GM18907 (cell line): Measurements from ENCODE around the gene PDCD1.
"Not testable (repeated sequence)": the region's sequence is repeated elsewhere in the genome, so short reads cannot be mapped to it uniquely, and the experiment has no call there.

Experiments used
- ATAC-seq: cut with Tn5 transposase; IDR thresholded peaks from one replicate; pipeline ENCODE4 v1.9.1; 2021; ENCODE audit warnings: mild to moderate bottlenecking, moderate library complexity; ENCODE audit not compliant: unreplicated experiment

Gene PDCD1

DNA sequence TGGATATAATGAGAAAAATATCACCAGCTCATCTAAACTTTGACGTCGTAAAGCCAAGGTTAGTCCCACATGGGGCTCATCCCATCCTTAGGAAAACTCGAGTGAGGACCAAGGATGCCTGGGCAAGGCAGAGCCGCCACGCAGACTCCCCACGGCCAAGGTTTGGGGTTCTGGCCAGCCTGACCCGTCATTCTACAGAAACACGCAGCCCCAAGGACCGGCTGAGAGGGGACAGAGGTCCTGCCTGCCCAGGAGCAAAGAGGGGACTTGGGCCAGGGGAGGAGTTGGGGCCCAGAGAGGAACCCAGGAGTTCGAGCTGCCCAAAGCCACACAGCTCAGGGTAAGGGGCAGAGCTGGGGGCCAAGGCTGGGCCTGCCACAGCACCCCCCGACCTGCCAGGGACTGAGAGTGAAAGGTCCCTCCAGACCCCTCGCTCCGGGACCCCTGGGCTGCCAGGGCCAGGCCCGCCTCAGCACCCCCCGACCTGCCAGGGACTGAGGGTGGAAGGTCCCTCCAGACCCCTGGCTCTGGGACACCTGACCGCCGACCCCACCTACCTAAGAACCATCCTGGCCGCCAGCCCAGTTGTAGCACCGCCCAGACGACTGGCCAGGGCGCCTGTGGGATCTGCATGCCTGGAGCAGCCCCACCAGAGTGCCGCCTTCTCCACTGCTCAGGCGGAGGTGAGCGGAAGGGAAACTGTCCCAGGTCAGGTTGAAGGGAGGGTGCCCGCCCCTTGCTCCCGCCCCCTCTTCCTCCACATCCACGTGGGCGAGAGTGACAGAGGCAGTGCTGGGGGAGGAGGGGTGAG lies at the start of gene PDCD1:
Gene PDCD1, minus strand, starts transcription at position 689 of the 811 bp plus-strand sequence. Its CDS starts 56 bp downstream, at position 633.
- ATAC-seq, result peak; percentile 37

DNA sequence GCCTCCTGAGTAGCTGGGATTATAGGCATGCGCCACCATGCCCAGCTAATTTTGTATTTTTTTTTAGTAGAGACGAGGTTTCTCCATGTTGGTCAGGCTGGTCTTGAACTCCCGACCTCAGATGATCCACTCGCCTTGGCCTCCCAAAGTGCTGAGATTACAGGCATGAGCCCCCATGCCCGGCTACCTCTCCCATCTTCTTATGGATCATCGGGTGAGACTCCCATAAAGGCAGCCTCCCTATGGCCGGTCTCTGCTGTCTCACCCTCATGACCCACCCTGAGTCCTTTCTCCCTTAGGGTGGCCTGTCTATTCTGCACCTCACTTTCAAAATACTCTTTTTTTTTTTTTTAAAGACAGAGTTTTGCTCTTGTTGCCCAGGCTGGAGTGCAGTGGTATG lies 49.1 kb upstream of the PDCD1 start:
- not testable (repeated sequence) for ATAC-seq

DNA sequence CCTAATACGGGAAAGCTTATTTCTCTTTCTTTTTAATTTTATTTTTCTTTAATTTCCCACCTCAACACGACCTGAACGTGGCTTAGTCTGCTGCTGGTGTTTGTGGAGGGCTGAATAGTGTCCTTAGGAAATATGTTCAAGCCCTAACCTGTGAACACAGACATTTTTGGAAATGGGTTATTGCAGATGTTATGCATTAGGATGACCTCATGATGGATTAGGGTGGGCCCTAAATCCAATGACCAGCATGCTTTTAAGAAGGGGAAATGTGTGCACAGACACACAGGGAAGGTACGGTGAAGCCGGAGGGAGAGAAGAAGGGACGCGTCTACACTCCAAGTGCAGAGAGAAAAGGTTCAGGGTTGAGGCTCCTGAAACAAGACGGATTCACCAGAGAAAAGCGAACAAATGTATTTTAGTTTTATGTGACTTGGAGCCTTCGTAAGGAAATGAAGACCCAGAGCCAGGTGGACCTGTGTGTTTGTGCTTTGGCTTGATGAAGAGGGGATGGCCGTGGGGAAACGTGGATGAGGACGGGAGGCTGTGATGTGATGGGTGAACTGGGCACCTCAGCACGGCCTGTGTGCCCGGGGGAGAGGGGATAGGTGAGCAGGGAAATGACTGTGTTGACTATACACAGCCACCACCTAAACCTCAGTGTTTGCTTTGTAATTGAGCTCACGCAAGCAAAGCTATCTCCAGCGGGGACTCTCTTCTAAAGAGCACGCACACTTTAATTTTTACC lies 48.3 kb upstream of the PDCD1 start:
- ATAC-seq, result no peak

DNA sequence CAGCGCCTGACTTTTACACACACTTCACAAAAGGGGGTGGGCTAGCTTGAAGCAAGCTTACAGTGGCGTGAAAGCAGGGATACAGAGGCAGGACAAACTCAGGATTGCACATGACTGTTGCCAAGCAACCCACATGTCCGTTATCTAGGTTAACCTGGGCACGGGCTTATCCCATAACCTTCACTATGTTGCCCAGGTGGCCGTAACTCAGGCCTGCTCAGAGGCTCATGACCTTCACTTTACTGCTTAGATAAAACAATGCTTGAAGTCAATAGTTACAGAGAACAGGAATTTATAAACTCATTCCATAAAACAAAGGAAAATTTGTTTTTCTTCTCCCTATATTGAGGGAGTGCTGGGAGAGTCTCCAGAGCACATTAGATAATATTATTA lies 47.7 kb upstream of the PDCD1 start:
- not testable (repeated sequence) for ATAC-seq

DNA sequence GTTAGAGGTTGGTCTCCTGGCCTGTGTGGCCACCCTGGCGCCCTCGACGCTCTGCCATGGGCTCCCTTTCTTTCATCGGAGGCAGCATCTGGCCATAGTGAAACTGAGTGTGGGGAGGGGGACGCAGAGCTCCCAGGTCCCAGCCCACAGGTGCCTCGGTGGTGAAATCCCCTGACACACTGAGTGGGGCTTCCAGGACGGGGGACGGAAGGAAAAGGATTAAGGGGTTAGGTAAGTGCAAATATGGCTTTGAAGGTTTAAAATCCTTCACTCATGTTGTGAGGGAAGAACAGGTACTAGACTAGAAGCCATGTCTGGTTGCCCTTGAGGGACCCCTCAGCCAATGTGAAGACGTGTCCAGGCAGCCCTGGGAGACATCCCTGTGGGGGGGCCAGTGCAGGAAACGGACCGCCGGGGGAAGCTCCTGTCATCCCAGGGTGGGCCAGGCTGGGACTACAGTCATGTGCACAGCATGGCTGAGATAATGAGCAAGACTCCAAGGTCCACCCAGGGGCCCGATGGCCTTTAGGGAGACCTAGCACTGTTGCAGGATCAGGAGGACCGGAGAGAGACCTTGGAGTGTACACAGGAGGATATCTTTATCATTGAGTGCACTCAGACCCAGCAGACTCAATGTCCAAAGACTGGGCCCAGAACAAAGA lies 47.2 kb upstream of the PDCD1 start:
- ATAC-seq, result no peak

DNA sequence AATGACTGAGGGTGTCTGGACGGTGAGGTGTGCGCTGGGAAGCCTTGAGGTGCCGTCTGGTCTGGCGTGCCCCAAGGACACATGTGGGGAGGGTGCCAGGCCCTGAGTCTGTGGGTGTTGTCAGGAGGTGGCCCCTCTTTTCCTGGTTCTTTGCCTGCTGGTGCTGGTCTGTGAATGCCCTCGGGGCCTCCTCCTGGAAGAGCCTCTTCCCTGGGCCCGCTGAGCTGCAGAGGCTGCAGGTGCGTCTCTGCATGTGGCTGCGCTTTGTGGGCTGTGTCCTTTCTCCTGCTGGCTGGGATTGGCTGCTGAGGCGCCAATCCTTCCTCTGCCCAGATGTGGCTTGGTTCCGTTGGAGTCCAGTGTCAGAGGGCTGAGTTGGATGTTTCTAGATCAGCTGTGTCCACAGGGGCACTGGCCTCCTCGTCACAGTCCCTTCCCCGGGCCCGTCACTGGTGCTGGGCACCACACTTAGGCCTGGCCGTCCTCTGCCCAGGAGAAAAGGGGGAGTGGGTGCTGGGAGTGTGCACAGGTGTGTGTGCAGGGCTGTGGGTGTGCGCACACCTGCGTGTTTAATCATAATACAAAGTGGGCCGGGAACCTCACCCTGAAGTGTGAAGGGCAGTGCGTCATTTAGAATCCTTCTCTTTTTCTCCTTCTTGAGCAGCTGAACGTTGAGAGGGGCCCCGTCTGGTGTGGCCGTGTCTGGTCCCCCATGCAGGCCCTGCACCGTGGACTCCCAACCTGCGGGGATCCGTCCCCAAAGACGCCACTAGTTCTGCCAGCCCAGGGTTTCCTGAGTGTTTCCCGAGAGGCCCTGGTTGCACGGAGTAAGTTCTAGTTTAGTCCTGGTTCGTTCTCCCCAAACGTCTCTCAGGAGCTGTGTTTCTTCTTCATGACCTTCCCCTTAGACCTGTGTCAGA lies 46.4 kb upstream of the PDCD1 start:
- ATAC-seq, result no peak

DNA sequence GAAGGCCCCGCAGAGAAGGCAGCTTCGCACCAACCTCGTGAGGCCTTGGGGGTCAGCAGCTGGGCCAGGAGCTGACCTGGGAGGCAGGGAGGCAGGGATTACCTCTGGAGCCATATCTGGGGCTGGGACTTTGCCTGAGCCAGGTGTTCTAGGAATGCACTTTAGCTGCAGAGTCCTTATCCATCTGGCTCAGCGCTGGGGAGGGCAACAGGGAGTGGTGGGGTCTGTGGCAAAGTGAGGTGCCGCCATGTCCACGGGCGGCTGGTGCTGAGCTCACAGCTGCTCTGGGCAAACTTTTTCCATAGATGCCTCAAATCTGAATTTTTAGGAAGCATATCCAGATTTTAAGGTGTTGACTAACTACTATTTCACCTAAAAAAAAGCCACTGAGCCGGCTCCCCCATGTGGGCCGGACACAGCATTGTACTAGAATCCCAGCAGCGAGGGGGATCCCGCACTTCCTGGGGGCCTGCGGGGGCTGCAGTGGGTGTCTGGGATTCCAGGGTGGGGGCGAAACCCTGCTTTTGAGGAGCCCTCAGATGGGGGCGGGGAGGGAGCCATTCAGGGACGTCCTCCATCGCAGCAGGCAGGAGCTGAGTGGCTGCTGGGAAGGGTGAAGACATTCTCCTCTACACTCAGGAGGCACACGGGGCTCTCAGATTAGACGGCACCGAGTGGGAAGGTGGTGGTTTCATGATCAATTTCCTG lies 45.5 kb upstream of the PDCD1 start:
- ATAC-seq, result no peak

DNA sequence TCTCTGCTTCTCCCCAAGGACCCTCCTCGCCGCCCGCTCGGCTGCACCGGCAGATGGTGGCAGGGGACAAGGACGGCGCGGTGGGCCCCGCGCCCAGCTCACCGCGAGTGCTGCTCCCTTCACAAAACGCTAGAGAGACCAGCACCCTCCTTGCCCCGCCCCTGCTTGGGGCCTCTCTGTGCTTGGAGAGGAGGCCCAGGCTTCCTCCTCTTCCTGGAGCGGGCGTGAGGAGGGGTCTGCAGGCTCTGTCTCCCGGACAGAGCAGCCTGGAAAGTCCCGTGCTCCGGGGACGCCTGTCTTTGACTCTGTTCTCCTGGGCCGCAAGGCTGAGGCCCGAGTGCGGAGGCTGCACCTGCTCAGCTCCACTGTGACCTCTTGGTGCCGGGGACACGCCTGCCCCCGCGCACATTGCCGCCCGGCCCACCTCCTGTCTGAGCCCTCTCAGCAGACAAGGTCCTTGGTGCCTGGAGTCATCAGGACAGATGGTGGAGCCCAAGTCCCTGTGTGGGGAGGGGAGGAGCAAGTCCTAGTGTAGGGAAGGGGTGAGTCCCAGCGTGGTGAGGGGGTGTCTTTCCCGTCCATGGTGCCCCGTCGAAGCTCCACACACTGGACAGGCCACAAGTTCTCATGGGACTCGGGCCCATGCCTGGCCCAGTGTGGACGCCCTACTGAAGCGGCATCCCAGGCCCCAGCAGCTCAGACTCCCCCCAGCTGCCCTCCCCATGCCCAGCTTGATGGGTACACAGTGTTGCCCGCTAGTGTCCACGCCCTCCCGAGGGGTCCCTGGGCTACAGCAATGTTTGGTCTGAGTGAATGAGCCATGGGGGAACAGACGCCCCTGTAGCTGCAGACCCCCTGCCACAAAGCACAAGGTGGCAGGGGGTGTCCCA lies 44.7 kb upstream of the PDCD1 start:
- ATAC-seq, result no peak

DNA sequence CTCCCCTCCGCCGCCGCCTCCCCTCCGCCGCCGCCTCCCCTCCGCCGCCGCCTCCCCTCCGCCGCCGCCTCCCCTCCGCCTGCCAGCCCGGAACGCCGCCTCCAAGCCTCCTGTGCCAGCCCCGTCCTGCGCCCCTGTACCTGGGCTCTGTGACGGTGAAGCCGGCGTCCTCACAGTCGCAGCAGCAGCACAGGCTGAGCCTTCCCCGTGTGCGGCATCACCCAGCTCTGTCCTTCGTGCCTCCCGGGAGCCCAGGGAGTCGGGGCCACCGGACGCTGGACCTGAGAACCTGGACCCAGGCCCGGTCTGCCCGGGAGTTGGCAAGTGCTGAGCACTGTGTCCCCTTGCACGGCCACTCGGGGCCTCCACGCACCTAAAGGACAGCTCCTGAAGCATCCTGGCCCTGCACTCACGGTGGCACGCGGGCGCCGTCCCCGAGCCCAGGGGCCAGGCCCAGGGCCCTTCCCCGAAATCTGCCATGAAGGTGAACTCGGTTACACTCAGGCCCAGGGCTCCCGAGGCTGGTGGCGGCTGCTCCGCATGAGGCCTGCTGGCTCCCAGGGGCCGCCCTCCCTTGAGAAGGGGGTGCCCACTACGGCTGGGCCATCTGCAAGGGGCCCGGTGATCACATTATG lies 43.8 kb upstream of the PDCD1 start:
- no peak for ATAC-seq

DNA sequence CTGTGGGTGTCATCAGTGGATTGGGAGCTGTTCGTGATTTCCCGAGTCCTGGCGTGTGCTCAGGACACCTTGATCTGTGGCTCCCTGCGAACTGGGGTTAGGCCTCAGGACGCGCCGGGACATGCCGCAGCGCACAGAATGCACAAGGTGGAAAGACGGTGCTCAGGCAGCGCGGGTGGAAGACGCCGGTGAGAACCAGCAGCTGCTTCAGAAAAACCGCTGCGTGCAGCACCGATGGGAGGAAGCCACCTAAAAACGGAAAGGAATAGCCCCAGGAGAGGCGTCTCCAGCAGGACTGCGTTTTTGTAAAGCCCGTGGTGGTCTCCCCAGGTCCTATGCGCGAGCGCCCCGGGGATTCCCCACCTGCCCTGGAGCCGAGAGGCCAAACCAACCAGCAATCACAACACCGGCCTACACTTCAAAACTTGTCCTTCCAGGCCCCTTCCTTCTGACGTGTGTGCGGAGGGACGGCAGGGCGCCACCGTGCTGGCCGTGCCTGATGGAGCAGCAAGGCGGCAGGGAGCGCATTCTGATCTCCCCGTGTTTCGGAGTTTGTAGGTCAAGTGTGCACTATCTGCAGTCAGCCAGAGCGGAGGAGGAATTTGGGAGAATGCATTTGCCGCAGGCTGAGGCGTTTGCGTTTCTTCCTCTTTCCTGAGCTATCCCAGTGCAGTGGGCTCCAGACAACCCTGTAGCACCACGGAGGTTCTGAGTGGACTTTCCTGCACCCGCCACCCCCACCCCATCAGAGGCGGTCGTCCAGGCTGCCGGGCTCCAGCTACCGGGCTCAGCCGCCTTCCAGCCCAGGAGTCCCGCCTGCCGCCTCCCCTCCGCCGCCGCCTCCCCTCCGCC lies 43.0 kb upstream of the PDCD1 start:
- ATAC-seq, result no peak

DNA sequence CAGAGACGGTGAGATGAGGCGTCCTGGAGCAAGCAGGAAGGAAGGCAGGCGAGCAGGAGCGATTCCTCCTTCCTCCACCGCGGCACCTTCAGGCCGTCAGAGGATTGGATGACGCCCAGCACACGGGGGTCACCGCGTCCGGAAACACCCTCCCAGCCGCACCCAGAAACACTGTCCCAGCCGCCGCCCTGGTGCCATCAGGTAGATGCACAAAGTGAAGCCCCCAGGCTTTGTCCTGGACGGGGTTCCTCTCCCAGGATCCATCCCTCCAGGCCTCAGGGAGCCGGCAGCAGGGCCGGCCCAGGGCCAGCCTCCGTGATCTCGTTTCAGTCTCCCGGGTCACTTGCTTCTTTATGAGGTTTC lies 42.3 kb upstream of the PDCD1 start:
- ATAC-seq, result no peak

DNA sequence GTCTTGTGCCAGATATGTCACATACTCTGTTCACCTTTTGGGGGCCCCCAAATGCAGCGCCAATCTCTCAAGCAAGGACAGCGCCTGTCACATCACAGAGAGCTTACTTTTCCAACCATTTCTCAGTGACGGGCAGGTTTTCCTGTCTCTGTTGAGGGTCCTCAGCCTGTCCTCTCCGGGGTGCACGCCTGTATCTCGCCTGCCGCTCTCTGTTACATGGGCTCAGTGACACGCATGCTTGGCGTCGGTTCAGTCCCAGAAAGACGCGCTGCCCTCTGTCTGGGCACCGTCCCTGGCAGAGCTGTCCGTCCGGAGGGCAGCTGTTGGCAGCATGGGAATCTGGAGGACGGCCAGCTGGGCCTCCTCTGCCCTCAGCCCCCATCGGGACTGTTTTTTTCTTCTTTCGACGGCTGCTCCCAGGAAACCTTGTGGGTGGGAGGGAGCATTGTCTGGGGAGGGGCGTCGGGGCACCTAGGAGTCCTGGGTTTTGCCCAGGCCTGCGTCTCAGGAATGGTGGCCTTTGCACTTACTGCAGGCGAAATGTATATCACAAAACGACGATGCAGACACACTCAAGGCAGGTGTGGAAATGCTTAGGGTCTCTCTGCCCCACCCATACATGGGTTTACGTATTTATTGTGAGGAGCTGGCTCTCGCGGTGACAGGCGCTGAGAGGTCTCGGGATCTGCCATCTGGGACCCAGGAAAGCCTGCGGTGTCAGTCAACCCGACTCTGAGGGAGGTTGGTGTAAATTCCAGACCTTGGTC lies 41.7 kb upstream of the PDCD1 start:
- no peak for ATAC-seq

DNA sequence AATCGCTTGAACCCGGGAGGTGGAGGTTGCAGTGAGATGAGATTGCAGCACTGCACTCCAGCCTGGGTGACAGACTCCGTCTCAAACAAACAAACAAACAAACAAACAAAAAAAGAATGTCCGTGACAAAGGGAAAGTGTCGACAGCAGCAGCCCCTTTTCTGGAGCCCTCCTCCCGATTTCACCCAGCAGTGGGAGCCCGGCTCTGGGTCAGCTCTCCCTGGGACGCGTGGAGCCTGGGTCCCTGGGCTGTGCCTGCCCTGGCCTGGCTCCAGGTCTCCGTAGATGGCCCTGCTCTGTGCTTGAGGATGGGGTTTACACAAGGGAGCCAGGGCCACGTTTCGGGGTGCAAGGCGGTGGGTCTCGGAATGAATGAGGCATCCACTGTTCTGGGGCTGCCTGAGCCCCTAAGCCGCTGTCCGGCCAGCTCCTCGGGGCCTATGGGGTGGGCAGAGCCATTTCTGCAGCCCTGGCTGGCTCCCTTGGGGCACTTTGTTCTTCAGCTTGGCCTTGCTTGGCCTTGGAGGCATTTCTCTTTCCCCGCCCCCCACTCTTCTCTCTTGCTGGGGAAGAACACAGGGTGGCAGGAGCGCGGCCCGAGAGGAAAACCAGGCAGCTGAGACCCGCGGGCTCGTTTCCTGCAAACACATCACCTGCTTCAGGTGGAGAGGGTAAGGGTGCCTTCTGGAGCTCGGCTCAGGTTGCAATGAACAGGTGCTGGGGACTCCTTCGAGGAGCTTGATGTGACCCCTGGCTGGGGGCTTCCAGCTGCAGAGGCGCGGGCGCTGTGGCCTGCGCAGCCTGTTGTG lies 40.0 kb upstream of the PDCD1 start:
- no peak for ATAC-seq

DNA sequence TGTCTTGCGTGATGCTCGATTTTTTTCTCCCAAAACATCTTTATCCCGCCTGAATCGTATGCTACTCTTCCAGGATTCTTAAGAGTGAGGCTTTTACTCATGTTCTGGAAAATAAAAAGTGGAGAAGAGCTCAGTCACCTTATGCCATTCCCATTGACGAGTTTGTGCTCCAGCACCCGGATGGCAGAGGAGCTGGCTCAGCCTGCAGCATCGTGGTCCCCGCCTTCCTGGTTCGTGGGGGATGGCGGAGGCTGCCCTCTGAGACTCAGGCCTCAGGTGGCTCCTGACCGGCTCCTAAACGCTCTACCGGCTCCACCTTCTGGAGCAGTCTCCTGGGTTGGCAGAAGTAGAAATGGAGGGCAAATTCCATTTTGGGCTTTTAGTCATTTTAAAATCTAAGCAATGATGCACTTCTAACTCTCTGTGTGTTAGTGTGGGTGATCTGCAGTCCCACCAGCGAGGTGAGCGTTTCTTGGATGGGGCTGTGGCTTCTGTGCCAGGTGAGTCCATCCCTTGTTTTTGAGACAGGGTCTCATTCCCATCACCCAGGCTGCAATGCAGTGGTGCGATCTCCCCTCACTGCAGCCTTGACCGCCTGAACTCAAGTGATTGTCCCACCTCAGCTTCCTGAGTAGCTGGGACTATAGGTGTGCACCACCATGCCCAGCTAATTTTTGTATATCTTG lies 38.7 kb upstream of the PDCD1 start:
- no peak for ATAC-seq

DNA sequence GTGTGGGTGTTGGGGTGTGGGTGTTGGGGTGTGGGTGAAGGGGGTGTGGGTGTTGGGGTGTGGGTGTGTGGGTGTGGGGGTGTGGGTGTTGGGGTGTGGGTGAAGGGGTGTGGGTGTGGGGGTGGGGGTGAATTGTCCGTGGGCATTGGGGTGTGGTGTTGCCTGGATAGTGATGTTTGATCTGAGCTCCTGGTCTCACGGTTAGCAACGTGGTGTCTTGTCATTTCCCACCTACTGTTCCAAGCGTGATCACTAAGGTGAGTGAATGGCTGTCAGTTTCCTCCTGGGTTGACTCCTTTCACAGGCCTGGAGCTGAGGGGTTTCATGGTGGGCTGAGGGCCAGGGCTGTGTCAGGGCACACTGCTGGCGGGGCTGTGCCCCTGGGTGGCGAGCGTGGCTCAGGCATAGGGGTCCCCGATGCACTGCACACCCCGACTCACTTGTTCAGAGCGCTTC lies 38.1 kb upstream of the PDCD1 start:
- no peak for ATAC-seq
